ENCODE results near the gene OR8J1. TPM values are rescaled to one million over a fixed set of nuclear protein-coding genes. Genes with fewer than 3 reads are reported as not detected.

Gene OR8J1
- total RNA-seq, 1 experiment from 2014 or later: not detected

- Histone ChIP-seq H3K79me2 (ENCODE audit: insufficient read depth, low read length) (no peaks in the 10 kb centered on the region), H3K4me2 (ENCODE audit: low read length) (no peak within 1 kb of the TSS), H4K20me1 (ENCODE audit: insufficient read depth) (no peaks in the 10 kb centered on the region), H3K4me3 (replicated peaks in 1 of 2; ENCODE audit: low read depth in 1 of 2, low read length in 2 of 2) (no peak within 1 kb of the TSS), H2AFZ (ENCODE audit: low read depth, low read length, poor library complexity, severe bottlenecking) (no peak within 1 kb of the TSS), H3K9me2 (ENCODE audit: insufficient read depth) (no peaks in the 10 kb centered on the region), H3K36me3 (ENCODE audit: control insufficient read depth in 1 of 2, insufficient read depth in 2 of 2, low read length in 2 of 2) (no peaks in the 10 kb centered on the region), H3K9ac (ENCODE audit: low read length) (no peak within 1 kb of the TSS), H3K4me1 (ENCODE audit: control insufficient read depth in 1 of 2, insufficient read depth in 2 of 2, low read length in 2 of 2) (no peaks in the 10 kb centered on the region), H3K9me3 (ENCODE audit: control insufficient read depth in 1 of 2, insufficient read depth in 1 of 2, low read depth in 1 of 2, low read length in 2 of 2) (peaks cover 15 to 23% of the 10 kb centered on the region in 2 experiments; a peak in 2 of 4 replicates), H3K27ac (ENCODE audit: low read depth, low read length) (no peak within 1 kb of the TSS), H3K27me3 (ENCODE audit: insufficient read depth, low read length) (no peaks in the 10 kb centered on the region)
- TF ChIP-seq MAX (IDR thresholded peaks at IDR 0.05): no peak
- TF ChIP-seq SIN3A (IDR thresholded peaks at IDR 0.05; ENCODE audit: low read depth): no peak
- TF ChIP-seq TCF7L2 (IDR thresholded peaks at IDR 0.05; ENCODE audit: borderline replicate concordance, extremely low read depth, insufficient read depth, insufficient read length): no peak
- no peak for TF ChIP-seq EZH2 (IDR thresholded peaks at IDR 0.05)
- no peak for TF ChIP-seq RAD21 (IDR thresholded peaks at IDR 0.05; ENCODE audit: low read depth)
- no peak for TF ChIP-seq FOSL1 (IDR thresholded peaks at IDR 0.05; ENCODE audit: low read depth)
- TF ChIP-seq ZNF274 (IDR thresholded peaks at IDR 0.05; ENCODE audit: low read depth, low read length): no peak
- TF ChIP-seq ZBTB33 (IDR thresholded peaks at IDR 0.05; ENCODE audit: extremely low read depth, insufficient replicate concordance, low read length): no peak
- no peak for TF ChIP-seq CTCF (IDR thresholded peaks at IDR 0.05 in 2 of 3, conservative IDR thresholded peaks at IDR 0.05 in 1 of 3; ENCODE audit: borderline replicate concordance in 1 of 3, insufficient read depth in 1 of 3, low read depth in 2 of 3, low read length in 2 of 3)
- no peak for TF ChIP-seq CBX3 (IDR thresholded peaks at IDR 0.05; ENCODE audit: low read depth)
- TF ChIP-seq SP1 (IDR thresholded peaks at IDR 0.05; ENCODE audit: low read depth): no peak
- TF ChIP-seq ZFX (IDR thresholded peaks at IDR 0.05): no peak
- TF ChIP-seq ELF1 (IDR thresholded peaks at IDR 0.05; ENCODE audit: borderline replicate concordance, low read depth): no peak
- no peak for TF ChIP-seq CEBPB (IDR thresholded peaks at IDR 0.05; ENCODE audit: low read depth)
- TF ChIP-seq POLR2A (IDR thresholded peaks at IDR 0.05; ENCODE audit: borderline replicate concordance, extremely low read depth, insufficient read depth, insufficient read length): no peak
- no peak for DNase-seq (ENCODE audit: low read depth, low spot score)
- intact Hi-C loops (cut with micrococcal nuclease): no loop called here
- no peak for ATAC-seq
- RAD21 ChIA-PET (ENCODE audit: low non-redundant PET in 1 of 2, low total read pairs in 2 of 2, uncharacterized antibody in 2 of 2, unreplicated experiment in 2 of 2): no interaction called here
- POLR2A ChIA-PET: no interaction called here
- no TSS peak for BruUV-seq (replicated peaks)
- CTCF ChIA-PET: no interaction called here
These were observed 8.4 kb upstream of the OR8J1 start, which contains the start of gene OR8K1 for GRCh38 chr11:56345739-56346138. OR8K1 (plus strand) TSS chr11:56346039; CDS start chr11:56346039, 0 bp downstream.

All from HCT116 (cell line).